B cell (primary cell): ENCODE measurements around the gene CHCHD3.

Experiments used
- EZH2 ChIP-seq: IDR thresholded peaks from 2 replicates; pipeline ENCODE4 v1.6.1; 2012; ENCODE audit warnings: borderline replicate concordance, low read depth, mild to moderate bottlenecking, moderate library complexity, low read length; ENCODE audit not compliant: insufficient read depth, poor library complexity, severe bottlenecking
- TF ChIP-seq, protein P1 (sequence below): fragments of 200-600 bp; IDR thresholded peaks from one replicate; pipeline ENCODE4 v1.8.0; 2022; ENCODE audit warnings: antibody characterized with exemption, mild to moderate bottlenecking

GRCh38 chr7:132785870-132786269 is 296.0 kb downstream of the CHCHD3 start:
- TF ChIP-seq, protein P1, sequence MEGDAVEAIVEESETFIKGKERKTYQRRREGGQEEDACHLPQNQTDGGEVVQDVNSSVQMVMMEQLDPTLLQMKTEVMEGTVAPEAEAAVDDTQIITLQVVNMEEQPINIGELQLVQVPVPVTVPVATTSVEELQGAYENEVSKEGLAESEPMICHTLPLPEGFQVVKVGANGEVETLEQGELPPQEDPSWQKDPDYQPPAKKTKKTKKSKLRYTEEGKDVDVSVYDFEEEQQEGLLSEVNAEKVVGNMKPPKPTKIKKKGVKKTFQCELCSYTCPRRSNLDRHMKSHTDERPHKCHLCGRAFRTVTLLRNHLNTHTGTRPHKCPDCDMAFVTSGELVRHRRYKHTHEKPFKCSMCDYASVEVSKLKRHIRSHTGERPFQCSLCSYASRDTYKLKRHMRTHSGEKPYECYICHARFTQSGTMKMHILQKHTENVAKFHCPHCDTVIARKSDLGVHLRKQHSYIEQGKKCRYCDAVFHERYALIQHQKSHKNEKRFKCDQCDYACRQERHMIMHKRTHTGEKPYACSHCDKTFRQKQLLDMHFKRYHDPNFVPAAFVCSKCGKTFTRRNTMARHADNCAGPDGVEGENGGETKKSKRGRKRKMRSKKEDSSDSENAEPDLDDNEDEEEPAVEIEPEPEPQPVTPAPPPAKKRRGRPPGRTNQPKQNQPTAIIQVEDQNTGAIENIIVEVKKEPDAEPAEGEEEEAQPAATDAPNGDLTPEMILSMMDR = no peak
- no peak for TF ChIP-seq EZH2
